CD14-positive monocyte (primary cell): ENCODE data around the gene DLX5. TPM values are rescaled to one million over a fixed set of nuclear protein-coding genes. Genes with fewer than 3 reads are reported as not detected.

Experiments
- DNase-seq, 3 donors: peaks; one replicate each; pipeline ENCODE4 v3.0.0-alpha.2; 2011 to 2022
- H2AFZ ChIP-seq: 2 replicates; pipeline ENCODE4 v1.6.0; 2012; ENCODE audit warnings: mild to moderate bottlenecking, low read depth, low read length, inconsistent platforms; ENCODE audit not compliant: insufficient read depth, poor library complexity, severe bottlenecking
- H3K27ac ChIP-seq, 2 donors: 1 replicate in 1 of 2; 2 replicates in 1 of 2; pipeline ENCODE4 v1.5.1; 2012 to 2013; ENCODE audit warnings: low read length in 2 of 2, control low read depth in 1 of 2, inconsistent platforms in 1 of 2, low read depth in 1 of 2, mild to moderate bottlenecking in 1 of 2
- H3K27me3 ChIP-seq, 2 donors: one replicate each; pipeline versions ENCODE4 v1.6.0 to v1.6.1; 2011 to 2013; ENCODE audit warnings: low read length in 2 of 2; ENCODE audit not compliant: control insufficient read depth in 2 of 2, insufficient read depth in 2 of 2
- H3K36me3 ChIP-seq, 2 donors: replicated peaks in 1 of 2; 1 replicate in 1 of 2; 2 replicates in 1 of 2; pipeline versions ENCODE4 v1.5.1 to v1.6.1; 2012 to 2013; ENCODE audit warnings: low read length in 2 of 2, control low read depth in 1 of 2, inconsistent platforms in 1 of 2, mild to moderate bottlenecking in 1 of 2; ENCODE audit not compliant: insufficient read depth in 2 of 2, control insufficient read depth in 1 of 2
- H3K4me1 ChIP-seq, 2 donors: 1 replicate in 1 of 2; 2 replicates in 1 of 2; pipeline versions ENCODE4 v1.5.1 to v1.6.1; 2012 to 2013; ENCODE audit warnings: low read length in 2 of 2, control low read depth in 1 of 2, inconsistent platforms in 1 of 2, mild to moderate bottlenecking in 1 of 2, moderate library complexity in 1 of 2; ENCODE audit not compliant: insufficient read depth in 2 of 2, control insufficient read depth in 1 of 2
- H3K4me2 ChIP-seq: replicated peaks from 2 replicates; pipeline ENCODE3; 2012; ENCODE audit warnings: low read length, moderate library complexity, mild to moderate bottlenecking; ENCODE audit not compliant: poor library complexity, severe bottlenecking; ENCODE audit errors: extremely low read depth
- H3K4me3 ChIP-seq, 3 experiments: fragments of 200-600 bp in 1 of 3; sonication (generic) in 1 of 3; replicated peaks in 1 of 3; 1 replicate in 2 of 3; 2 replicates in 1 of 3; pipeline ENCODE4 v1.5.1; 2011 to 2013; ENCODE audit warnings: low read length in 3 of 3, mild to moderate bottlenecking in 3 of 3, control low read depth in 2 of 3, low read depth in 2 of 3, inconsistent platforms in 1 of 3, moderate library complexity in 1 of 3
- H3K79me2 ChIP-seq: 2 replicates; pipeline ENCODE4 v1.6.0; 2012; ENCODE audit warnings: mild to moderate bottlenecking, control low read depth, inconsistent platforms, low read length, moderate library complexity; ENCODE audit not compliant: insufficient read depth
- H3K9ac ChIP-seq: 2 replicates; pipeline ENCODE4 v1.6.0; 2017; ENCODE audit warnings: low read length, mild to moderate bottlenecking; ENCODE audit not compliant: insufficient read depth, poor library complexity, severe bottlenecking
- H3K9me3 ChIP-seq, 2 donors: replicated peaks in 1 of 2; 1 replicate in 1 of 2; 2 replicates in 1 of 2; pipeline versions ENCODE4 v1.5.1 to v1.6.1; 2012 to 2013; ENCODE audit warnings: low read length in 2 of 2, control low read depth in 1 of 2; ENCODE audit not compliant: control insufficient read depth in 1 of 2, insufficient read depth in 1 of 2
- H4K20me1 ChIP-seq: 2 replicates; pipeline ENCODE4 v1.6.0; 2012; ENCODE audit warnings: mild to moderate bottlenecking, low read length, control low read depth, moderate library complexity; ENCODE audit not compliant: insufficient read depth
- H3K27ac Mint-ChIP-seq, 7 donors: one replicate each; pipeline ENCODE4 v1.8.0; 2020; ENCODE audit warnings: mild to moderate bottlenecking in 7 of 7, mixed read lengths in 7 of 7, moderate library complexity in 6 of 7, inconsistent platforms in 2 of 7
- H3K27me3 Mint-ChIP-seq, 3 donors: one replicate each; pipeline ENCODE4 v1.8.0; 2021 to 2022; ENCODE audit warnings: low read depth in 3 of 3, mild to moderate bottlenecking in 3 of 3, mixed read lengths in 3 of 3, moderate library complexity in 3 of 3, inconsistent platforms in 1 of 3
- H3K36me3 Mint-ChIP-seq, 2 donors: one replicate each; pipeline ENCODE4 v1.8.0; 2020; ENCODE audit warnings: mixed read lengths in 2 of 2, inconsistent platforms in 1 of 2, mild to moderate bottlenecking in 1 of 2
- H3K4me1 Mint-ChIP-seq: one replicate; pipeline ENCODE4 v1.8.0; 2020; ENCODE audit warnings: mild to moderate bottlenecking, mixed read lengths
- H3K4me3 Mint-ChIP-seq, 2 donors: one replicate each; pipeline ENCODE4 v1.8.0; 2020; ENCODE audit warnings: mild to moderate bottlenecking in 2 of 2, mixed read lengths in 2 of 2, moderate library complexity in 1 of 2
- H3K9me3 Mint-ChIP-seq, 7 donors: one replicate each; pipeline ENCODE4 v1.8.0; 2020 to 2022; ENCODE audit warnings: mixed read lengths in 7 of 7, mild to moderate bottlenecking in 6 of 7, moderate library complexity in 6 of 7, inconsistent platforms in 2 of 7
- CTCF ChIP-seq: fragments of 200-600 bp; IDR thresholded peaks from one replicate; pipeline ENCODE4 v1.8.0; 2022; ENCODE audit warnings: antibody characterized with exemption, mild to moderate bottlenecking
- WGBS: methylation state at CpG from one replicate; pipeline ENCODE4 v1.1.5; 2013; ENCODE audit warnings: missing lambda C conversion rate; ENCODE audit not compliant: insufficient coverage; 5-methylcytosine and 5-hydroxymethylcytosine counted together
- intact Hi-C, 2 donors: fragments of 100-400 bp; cut with micrococcal nuclease; formaldehyde crosslinking; loops; one replicate each; pipeline versions ENCODE4 v1.15.0 to v1.15.1; 2023
- polyA plus RNA-seq, 3 donors: library from polyadenylated mRNA; depleted of rRNA in 1 of 3; unstranded in 2 of 3; stranded (reverse) in 1 of 3; fragments of 300-500 nt in 2 of 3; fragments of >200 nt in 1 of 3; fragmentation: Illumina TruSeq in 2 of 3; gene quantifications; 1 replicate in 2 of 3; 2 replicates in 1 of 3; pipeline ENCODE4 v1.2.3, GENCODE V29; 2012 to 2021

Gene DLX5
- polyA plus RNA-seq, 3 donors: not detected

- Mint-ChIP-seq H3K9me3 (peaks cover 0 to 27% (median 21%) of the 10 kb centered on the region in 7 donors), H3K27ac (no peak overlapping the region), H3K27me3 (peaks cover 96 to 98% (median 98%) of the 10 kb centered on the region in 3 donors), H3K4me1 (peaks cover 2% of the 10 kb centered on the region), H3K36me3 (peaks cover 0 to 3% of the 10 kb centered on the region in 2 donors), H3K4me3 (peak overlapping the region in 1 of 2 donors; percentile 70)
- H4K20me1 ChIP-seq: no peaks in the 10 kb centered on the region
- no peak overlapping the region for H3K4me2 ChIP-seq
- no peak overlapping the region for H3K27ac ChIP-seq
- no peak for TF ChIP-seq CTCF
- WGBS: no CpG with 5 or more reads among the region's 3 CpGs
- no peak for DNase-seq
- H3K9ac ChIP-seq: no peak overlapping the region
- no peaks in the 10 kb centered on the region for H3K36me3 ChIP-seq
- no peaks in the 10 kb centered on the region for H3K79me2 ChIP-seq
- intact Hi-C loops: no loop called here
- H3K9me3 ChIP-seq: peaks cover 0 to 78% of the 10 kb centered on the region in 2 donors
- peaks cover 90 to 100% of the 10 kb centered on the region in 2 donors for H3K27me3 ChIP-seq
- H2AFZ ChIP-seq: no peak overlapping the region
- H3K4me3 ChIP-seq: no peak overlapping the region
- no peaks in the 10 kb centered on the region for H3K4me1 ChIP-seq
Observed at GRCh38 chr7:97015279-97015678, 9.4 kb downstream of the DLX5 start.

- Histone ChIP-seq H3K36me3 (no peaks in the 10 kb centered on the region), H3K4me1 (no peaks in the 10 kb centered on the region), H4K20me1 (no peaks in the 10 kb centered on the region), H3K4me2 (no peak overlapping the region), H3K27me3 (peaks cover 90 to 100% of the 10 kb centered on the region in 2 donors), H3K27ac (no peak overlapping the region), H3K4me3 (no peak overlapping the region), H3K9me3 (peaks cover 0 to 83% of the 10 kb centered on the region in 2 donors), H3K79me2 (no peaks in the 10 kb centered on the region), H3K9ac (no peak overlapping the region), H2AFZ (no peak overlapping the region)
- peak overlapping the region in 1 of 2 donors; percentile 69 for H3K4me3 Mint-ChIP-seq
- H3K27ac Mint-ChIP-seq: no peak overlapping the region
- peaks cover 0 to 3% of the 10 kb centered on the region in 2 donors for H3K36me3 Mint-ChIP-seq
- H3K27me3 Mint-ChIP-seq: peaks cover 98 to 99% (median 98%) of the 10 kb centered on the region in 3 donors
- peaks cover 2% of the 10 kb centered on the region for H3K4me1 Mint-ChIP-seq
- no peak for DNase-seq
- no peak for TF ChIP-seq CTCF
- WGBS: 29% methylated on average over 3 of the region's 5 CpGs
- peaks cover 0 to 33% (median 24%) of the 10 kb centered on the region in 7 donors for H3K9me3 Mint-ChIP-seq
- intact Hi-C loops: no loop called here
Observed at GRCh38 chr7:97014145-97014750, 10.4 kb downstream of the DLX5 start.
